Measurements from ENCODE around the gene DNM1.
A peak's percentile ranks its signal among the peaks of the same experiment; 100 is the strongest.

DNM1 gene

DNA sequence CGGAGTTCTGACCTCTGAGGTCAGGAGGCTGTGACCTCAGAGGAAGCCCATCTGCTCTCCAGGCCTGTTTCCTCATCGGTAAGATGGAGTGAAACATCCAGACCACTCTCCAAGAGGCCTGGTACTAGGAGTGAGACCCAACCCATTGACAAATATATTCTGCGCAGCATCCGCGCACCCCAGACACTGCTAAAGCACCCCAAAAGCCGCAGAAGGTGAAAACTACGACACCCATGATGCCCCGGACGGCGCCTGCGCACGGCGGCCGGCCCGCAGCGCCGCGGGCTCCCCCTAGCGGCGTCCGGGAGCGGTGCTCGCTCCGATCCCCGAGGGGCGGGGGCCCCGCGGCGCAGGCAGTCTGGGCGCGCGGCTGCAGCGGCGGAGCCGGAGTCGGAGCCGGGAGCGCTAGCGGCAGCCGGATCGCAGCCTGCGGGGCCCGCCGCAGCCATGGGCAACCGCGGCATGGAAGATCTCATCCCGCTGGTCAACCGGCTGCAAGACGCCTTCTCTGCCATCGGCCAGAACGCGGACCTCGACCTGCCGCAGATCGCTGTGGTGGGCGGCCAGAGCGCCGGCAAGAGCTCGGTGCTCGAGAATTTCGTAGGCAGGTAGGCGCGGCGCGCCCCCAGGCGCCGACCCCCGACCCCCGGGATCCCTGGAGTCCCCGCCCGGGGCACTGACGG lies at the start of gene DNM1:
Gene DNM1, plus strand, starts transcription at position 356 of the 683 bp plus-strand sequence. Its CDS starts 92 bp downstream, at position 448.
- H3K27ac ChIP-seq: no peak within 1 kb of the TSS
- DNase-seq (ENCODE audit: low read depth, low spot score): no peak

DNA sequence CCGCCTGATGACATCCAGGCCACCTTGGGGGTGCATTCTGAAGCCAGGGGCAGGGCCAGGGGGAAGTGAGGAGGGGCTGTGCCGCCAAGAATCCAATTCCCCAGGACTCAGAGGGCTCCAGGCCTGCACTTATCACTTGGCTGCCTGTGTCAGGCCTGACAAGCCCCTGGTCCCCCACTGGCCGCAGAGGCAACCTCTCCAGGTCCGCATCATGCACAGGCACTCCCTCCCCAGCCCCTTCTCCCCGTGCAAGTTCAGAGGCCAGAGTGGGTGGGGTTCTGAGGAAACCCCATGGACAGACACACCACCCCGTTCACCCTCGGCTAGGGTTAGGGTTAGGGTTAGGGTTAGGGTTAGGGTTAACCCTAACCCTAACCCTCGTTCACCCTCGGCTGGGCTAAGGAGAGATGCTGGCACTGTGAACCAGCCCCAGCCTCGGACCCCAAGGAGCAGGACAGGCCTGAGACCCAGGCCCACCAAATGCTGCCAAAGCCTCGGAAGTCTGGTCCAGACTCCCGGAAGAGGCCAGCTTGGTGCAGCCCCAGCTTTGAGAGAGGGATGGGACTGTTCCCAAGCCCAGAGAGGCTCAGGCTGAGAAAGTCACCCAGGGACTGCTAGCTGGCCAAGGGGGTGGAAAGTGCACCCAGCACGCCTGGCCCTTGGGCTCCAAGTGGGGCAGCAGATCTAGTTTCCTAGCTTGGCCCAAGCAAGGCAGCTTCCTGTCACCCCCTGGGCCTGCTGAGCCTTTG lies 49.1 kb upstream of the DNM1 start:
- DNase-seq (ENCODE audit: low read depth, low spot score): no peak
- no peak overlapping the region for H3K27ac ChIP-seq

DNA sequence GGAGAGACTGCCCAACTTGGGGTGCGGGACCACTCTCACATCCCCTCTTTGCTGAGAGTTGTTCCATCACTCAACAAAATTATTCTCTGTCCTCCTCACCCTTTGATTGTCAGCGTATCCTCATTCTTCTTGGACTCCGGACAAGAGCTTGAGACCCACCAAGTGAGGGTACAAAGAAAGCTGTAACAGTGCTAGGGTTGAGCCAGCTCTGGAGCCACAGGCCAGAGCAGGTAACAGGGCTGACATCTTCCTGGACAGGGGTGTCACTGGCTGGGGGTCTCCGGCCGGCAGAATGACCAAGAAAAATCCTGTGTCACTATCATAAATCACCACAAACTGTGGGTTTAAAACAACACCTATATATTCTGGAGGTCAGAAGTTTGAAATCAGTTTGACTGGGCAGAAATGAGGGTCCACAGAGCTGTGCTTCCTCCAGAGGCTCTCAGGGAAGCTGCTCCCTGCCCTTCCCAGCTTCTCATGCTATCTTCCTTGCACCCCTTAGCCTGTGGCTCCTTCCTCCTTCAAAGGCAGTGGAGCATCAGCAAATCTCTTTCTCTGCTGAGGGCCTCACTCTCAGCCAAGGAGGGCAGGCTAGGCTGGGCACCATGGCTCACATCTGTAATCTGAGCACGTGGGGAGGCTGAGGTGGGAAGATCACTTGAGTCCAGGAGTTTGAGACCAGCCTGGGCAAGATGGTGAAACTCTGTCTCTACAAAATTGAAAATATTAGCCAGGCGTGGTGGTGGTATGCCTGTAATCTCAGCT lies 47.3 kb upstream of the DNM1 start:
- H3K27ac ChIP-seq: no peak overlapping the region
- no peak for DNase-seq (ENCODE audit: low read depth, low spot score)

DNA sequence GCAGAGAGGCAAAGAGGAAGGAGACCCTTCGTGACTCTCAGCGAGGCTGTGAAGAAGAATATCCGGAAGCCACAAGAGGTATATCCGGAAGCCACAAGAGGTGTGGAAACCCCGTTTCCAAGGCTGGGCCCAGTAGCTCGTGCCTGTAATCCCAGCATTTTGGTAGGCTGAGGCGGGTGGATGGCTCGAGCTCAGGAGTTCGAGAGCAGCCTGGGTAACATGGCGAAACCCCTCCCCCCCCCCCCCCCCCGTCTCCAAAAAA lies 43.7 kb upstream of the DNM1 start:
- no peak for DNase-seq (ENCODE audit: low read depth, low spot score)

DNA sequence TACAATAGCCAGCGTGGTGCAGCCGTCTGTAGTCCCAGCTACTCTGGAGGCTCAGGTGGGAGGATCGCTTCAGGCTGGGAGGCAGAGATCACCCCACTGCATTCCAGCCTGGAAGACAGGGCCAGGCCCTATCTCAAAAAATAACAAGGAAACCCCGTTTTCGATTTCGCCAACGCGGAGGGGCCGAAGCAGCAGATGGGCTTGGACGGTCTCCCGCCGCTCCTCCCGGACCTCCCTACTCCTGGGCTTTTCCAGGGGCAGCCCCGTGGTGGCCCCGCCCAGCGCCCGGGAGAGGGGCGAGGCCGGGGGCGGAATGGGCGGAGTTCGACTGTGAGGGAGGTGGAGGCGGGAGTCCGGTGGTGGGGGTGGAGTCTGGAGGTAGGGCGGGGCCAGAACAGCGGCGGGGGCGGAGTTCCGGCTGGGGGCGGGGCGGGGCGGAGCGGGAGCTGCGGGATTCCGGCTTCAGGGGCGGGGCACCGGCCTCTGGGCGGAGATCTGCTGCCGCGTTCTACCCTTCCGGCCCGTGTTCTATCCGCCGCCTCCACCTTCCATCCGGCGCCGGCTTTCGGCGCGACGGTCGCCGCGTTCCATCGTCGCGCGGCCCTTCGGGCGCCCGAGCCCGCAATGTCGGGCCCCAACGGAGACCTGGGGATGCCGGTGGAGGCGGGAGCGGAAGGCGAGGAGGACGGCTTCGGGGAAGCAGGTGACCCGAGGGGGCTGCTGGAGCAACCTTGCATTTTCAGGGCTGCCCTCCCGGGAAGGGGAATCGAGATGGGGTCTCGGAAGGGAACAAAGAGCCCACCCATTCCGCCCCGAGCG lies 43.2 kb upstream of the DNM1 start, which contains the start of gene BBLN:
Gene BBLN, plus strand, starts transcription at position 482 of the 819 bp plus-strand sequence. Its CDS starts 143 bp downstream, at position 625.
- DNase-seq (ENCODE audit: low read depth, low spot score): no peak
- peak within 1 kb of the TSS; percentile 48 for H3K27ac ChIP-seq

More for the DNA sequence above, 43.7 kb upstream of the DNM1 start:
- peak overlapping the region; percentile 48 for H3K27ac ChIP-seq

DNA sequence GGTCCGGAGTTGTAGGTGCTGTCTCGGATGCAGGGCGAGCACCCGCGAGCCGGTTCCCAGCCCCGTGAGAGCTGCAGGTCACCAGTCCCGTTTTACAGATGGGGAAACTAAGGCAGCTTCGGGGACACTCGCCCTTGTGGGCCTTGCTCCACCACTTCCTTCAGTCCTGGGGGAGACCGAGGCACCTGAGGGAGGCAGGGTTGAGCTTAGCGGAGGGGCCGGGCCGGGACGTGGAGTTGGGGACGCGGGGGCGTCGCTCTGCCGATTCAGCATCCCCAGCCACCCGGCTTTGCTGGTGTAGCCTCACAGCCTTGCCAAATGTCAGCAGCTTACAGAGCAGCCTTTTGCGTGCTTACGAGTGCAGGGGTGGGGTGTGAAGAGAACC lies 42.6 kb upstream of the DNM1 start:
- no peak for DNase-seq (ENCODE audit: low read depth, low spot score)
- peak overlapping the region; percentile 48 for H3K27ac ChIP-seq

DNA sequence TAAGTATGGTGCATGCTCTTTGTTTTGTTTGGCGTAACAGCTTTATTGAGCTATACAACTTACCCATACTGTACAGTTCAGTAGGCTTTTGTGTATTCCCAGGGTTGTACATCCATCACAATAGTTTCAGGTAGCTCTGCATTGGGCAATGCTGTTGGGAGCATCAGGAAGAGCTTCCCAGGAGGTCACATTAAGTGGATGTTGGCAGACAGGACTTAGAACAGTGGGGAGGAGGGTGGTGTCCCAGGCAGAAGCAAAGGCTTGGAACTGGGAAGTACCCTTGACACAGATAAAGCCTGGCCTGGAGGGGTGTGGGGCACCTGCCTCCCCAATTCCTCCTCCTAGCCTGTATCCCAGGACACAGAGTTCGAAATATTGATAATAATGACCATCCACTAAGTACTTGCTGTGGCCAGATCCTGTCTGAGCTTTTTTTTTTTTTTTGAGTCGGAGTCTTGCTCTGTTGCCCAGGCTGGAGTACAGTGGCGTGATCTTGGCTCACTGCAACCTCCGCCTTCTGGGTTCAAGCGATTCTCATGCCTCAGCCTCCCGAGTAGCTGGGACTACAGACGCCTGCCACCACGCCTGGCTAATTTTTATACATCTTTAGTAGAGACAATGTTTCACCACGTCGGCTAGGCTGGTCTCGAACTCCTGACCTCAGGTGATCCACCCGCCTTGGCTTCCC lies 41.8 kb upstream of the DNM1 start:
- no peak for DNase-seq (ENCODE audit: low read depth, low spot score)
- H3K27ac ChIP-seq: no peak overlapping the region

DNA sequence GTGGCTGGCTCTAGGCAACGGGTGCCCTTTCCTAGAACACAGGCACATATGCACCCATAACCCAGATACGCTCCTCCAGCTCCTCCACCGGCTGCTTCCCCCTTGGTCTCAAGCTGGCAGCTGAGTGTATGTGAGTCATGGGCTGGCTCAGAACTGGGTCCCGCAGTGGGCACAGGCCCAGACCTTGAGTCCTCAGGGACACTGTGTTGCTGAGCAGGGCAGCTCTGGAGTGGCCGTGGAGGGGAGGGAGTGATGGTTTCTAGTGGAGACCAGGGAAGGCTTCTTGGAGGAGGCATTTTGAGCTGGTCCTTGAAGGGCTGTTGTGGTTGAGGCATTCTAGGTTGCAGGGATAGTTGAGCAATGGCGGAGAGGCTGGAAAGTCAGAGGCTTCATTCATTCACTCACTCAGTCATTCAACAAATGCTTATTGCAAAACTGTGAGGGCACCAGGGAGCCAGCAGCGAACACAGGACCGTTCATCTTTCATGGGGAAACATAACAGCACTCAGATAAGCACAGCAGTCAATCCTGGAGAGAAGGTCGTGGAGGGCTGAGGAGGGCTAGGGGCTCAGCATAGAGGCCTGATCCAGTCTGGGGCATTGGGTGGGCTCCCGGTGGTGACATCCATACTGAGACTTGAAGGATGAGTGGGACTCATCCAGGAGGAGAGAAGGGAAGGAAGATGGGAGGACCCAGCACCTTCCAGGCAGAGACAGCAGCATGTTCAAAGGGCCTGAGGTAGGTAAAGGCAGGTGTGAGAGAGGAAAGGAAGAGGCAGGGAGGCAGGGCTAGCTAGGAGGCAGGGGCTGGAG lies 40.8 kb upstream of the DNM1 start:
- no peak for DNase-seq (ENCODE audit: low read depth, low spot score)
- no peak overlapping the region for H3K27ac ChIP-seq

DNA sequence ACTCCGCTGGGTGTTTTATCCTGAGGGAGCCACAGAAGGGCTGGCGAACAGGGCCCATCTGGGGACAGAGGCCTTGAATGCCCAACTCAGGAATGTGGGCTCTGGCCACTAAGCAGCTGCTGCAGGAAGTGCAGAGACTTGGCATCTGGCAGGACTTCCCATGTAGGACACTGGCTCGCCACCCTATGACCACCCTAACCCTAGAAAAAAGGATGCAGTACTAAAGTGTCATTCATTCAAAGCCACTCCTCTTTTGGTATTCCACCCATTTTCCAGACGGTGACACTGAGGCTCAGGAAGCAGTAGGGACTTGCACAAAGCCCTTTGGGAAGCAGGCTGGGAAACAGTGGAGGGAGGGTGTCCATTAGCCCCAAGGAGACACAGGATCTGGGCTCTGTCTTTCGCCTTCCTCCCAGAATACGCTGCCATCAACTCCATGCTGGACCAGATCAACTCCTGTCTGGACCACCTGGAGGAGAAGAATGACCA lies 40.1 kb upstream of the DNM1 start:
- no peak overlapping the region for H3K27ac ChIP-seq
- DNase-seq (ENCODE audit: low read depth, low spot score): no peak

DNA sequence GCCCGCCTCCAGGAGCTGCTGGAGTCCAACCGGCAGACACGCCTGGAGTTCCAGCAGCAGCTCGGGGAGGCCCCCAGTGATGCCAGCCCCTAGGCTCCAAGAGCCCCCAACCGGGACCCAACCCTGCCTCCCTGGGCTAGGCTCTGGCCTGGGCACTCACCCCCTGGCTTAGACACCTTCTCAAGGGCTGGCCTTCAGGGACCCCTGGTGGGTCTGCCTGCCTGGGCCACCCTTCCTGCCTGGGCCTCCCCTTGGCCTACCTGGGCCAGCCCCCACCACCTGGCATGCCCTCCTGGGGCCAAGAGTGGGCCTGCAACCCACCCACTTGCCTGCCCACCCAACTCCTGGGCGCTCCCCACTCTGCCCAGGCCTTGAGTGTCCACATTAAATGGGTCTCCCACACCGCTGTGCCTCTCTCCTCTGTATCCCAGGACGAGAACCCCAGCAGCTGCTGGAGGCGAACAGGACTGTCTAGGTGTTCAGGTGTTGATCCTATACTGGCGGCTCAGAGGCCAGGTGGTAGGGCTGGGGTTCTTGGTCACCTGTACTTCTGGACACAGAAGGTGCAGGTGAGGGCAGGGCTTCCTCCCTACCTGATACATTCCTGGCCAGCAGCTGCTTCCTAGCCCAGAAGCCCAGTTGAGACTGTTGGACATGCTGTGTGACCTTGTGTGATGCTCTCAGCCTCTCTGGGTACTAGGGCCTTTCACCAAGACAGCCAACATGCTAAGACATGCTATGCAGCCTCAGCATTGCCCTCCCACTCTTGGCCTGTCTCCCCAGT lies 39.5 kb upstream of the DNM1 start:
- no peak for DNase-seq (ENCODE audit: low read depth, low spot score)
- peak overlapping the region; percentile 8 for H3K27ac ChIP-seq

DNA sequence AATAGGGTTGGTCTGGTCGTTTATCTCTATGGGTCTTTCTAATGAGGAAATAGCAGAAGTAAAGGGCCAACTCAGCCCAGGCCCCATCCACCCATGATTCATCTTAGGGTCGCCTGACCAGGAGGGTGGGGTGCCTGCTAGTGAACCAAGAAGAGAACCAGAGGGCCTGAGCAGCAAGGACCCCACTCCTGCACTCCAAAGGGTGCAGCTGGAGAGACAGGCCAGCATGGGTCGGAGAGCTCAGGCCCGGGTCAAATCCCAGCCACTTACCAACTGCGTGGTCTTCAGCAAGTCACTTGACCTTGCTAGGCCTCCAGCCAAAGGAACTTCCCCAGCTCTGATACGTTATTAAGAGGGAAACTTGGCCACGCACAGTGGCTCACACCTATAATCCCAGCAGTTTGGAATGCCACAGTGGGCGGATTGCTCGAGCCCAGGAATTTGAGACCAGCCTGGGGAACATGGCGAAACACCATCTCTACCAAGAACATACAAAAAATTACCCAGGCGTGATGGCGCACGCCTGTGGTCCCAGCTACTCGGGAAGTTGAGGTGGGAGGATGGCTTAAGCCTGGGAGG lies 38.8 kb upstream of the DNM1 start:
- no peak for DNase-seq (ENCODE audit: low read depth, low spot score)
- H3K27ac ChIP-seq: peak overlapping the region; percentile 8

DNA sequence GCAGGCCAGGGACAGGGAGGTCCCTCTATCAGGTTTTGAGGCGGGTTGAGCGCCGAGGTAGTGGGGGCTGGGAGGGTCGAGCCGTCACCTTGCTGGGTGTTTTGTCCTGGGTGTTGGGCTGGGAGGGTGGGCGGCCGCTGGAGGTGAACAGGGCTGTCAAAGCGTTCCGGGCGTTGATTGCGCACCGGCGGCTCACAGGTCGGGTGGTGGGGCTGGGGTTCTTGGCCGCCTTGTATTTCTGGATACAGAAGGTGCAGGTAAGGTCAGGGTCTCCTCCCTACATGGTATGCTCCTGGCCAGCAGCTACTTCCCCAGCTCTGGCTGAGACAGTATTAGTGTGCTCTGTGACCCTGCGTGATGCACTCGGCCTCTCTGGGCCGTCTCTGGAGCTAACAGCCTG lies 37.0 kb upstream of the DNM1 start:
- DNase-seq (ENCODE audit: low read depth, low spot score): no peak
- H3K27ac ChIP-seq: no peak overlapping the region

DNA sequence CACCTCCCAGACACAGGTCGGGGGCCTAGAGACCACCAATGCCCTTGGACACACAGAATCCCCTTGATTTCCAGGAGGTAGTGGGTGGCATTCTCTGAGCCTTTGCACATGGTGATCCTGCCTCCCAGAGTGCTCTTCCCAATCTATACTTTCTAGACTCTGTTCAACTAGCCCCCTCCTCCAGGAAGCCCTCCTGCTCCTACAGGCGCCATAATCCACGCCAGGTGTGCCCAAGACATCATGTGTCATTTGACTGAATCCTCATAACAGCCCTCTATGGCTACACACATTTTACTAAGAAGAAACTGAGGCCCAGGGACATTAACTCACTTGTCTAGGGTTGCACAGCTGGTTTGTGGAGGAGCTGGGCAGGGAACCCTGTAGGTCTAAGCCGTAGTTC lies 36.0 kb upstream of the DNM1 start:
- H3K27ac ChIP-seq: no peak overlapping the region
- no peak for DNase-seq (ENCODE audit: low read depth, low spot score)

DNA sequence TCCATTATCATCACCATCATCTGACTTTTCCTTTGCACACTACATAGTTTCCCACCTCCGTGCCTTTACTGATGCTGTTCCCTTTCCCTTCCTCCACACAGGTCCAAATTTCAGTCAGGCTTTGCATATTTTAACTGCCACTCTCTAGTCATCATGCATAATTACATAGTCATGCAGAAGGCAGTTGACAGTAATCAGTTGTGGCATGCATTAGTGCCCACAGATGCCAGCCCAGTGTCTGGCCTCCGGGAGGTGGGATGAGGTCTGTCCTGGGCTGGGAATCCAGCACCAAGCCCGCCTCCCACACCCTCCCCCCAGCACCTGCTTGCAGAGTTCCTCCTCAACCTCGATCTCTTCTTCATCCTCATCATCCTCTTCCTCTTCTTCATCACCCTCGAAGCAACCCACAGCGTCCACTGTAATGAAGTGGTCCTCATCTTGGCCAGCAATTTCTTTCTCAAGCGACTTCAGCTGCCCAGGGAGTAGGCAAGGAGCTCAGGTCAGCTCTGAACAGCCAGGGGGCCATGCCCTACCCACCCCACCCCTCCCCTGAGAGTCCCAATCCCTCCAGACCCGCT lies 34.4 kb upstream of the DNM1 start:
- no peak for DNase-seq (ENCODE audit: low read depth, low spot score)
- no peak overlapping the region for H3K27ac ChIP-seq

DNA sequence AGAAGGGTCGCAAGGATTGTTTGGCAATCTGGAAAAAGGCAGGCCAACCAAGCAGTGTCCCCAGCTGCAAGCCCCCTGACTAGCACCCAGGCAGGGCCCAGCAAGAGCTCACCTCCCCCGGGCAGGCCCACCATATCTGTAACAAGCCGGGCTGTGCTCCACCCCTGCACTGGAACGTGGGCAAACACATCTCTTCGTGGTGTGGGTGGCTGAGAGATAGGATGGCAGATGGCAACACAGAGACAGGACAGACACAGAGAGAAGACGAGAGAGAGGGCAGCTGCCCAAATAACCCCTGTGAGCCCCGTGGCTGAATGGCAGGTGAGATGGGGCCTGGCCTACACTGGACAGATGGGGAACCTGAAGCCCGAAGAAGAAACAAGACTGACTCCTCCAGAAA lies 33.7 kb upstream of the DNM1 start:
- DNase-seq (ENCODE audit: low read depth, low spot score): no peak
- H3K27ac ChIP-seq: no peak overlapping the region

DNA sequence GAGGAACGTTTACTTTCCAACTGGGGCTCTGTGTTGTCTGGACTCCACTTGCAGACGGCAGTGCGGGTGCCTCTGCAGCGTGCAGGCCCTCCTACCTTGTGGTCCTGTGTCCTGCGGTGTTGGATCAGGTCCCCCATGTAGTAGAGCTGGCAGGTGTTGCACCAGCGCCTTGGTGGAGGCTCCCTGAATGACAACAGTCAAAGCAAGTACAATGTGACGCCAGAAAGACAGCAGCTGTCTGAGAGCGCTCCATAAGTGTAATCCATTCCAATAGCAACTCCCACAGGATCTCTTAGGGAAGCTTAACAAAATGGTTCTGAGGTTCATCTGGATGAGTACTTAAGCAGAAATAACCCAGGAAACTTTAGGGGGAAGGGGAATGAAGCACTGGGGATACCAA lies 33.3 kb upstream of the DNM1 start:
- H3K27ac ChIP-seq: no peak overlapping the region
- no peak for DNase-seq (ENCODE audit: low read depth, low spot score)

DNA sequence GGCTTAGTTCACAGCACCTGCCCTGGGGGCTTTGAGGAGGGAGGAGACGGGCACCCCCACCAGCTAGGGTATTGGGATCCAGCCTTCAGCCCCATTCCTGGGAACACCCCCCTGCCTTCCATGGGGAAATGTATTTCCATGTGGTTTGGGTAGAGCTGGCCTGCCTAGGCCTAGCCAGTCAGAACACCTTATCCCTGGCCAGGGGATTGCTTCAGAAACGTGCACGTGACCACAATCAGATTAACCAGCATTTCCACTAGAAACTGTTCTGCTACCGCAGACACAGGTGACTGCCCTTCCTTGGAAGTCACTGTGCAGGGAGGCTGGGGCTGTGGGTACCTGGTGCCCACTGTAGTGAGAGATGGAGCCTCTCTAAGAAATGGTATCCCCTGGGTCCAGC lies 29.1 kb upstream of the DNM1 start:
- H3K27ac ChIP-seq: no peak overlapping the region
- no peak for DNase-seq (ENCODE audit: low read depth, low spot score)
